ENCODE data around the gene MPP7.

The MPP7 gene

GRCh38 chr10:28269842-28270456 lies 32.9 kb downstream of the MPP7 start:
- no peak for DNase-seq (ENCODE audit: low read depth in 2 of 2)

- no peak for DNase-seq (ENCODE audit: low read depth in 2 of 2)
Observed at GRCh38 chr10:28266449-28267224, 36.2 kb downstream of the MPP7 start.

DNA sequence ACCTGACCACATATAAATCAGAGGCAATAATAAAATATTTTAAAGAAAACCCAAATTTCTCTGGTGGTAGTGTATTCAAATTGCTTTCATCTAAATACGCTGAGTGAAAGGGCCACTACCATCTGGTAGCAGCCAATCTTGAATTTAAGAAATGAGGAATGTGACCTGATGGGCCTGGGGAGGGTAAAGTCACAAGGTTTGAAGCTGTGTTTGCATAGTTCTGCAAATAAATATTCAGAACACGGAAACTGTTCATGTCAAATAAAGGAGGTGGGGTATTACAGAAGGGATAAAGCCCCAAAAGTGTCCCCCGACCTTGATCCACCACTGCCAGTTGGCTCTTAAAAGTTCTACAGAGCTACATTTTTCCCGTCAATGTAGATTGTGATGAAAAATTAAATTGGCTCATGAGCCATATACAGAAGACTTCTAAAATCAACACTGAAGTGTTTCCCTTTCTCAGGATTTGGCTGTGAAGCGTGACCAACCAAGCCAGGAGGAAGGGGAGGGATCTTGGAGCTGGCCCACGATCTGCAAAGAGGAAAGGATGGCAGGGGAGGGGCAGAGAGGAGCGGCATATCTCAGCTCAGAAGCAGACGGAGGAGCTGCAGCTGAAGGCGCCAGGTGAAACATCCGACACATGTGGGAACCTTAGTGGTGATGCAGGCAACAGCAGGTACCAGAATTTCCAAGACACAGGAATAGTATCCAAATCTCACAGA lies 39.6 kb downstream of the MPP7 start:
- DNase-seq (ENCODE audit: low read depth in 2 of 2) = no peak

DNA sequence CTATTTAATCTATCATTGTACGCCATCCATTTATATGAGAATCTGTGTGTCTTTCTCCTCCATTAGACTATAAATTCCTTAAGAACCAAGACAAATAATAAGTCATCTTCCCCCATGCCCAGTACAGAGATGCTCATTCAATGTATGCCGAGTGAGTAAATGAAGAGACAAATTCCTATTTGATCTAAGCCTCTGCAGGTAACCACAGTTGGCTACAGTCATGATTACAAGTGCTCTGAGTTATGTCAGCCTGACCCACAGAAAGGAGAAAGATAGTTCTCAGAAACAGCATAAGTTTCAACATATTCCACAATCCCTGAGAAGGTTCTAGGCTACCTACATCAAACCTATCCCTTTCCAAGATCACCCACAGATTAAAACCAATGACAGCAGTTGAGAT lies 46.1 kb downstream of the MPP7 start:
- no peak for DNase-seq (ENCODE audit: low read depth in 2 of 2)

DNA sequence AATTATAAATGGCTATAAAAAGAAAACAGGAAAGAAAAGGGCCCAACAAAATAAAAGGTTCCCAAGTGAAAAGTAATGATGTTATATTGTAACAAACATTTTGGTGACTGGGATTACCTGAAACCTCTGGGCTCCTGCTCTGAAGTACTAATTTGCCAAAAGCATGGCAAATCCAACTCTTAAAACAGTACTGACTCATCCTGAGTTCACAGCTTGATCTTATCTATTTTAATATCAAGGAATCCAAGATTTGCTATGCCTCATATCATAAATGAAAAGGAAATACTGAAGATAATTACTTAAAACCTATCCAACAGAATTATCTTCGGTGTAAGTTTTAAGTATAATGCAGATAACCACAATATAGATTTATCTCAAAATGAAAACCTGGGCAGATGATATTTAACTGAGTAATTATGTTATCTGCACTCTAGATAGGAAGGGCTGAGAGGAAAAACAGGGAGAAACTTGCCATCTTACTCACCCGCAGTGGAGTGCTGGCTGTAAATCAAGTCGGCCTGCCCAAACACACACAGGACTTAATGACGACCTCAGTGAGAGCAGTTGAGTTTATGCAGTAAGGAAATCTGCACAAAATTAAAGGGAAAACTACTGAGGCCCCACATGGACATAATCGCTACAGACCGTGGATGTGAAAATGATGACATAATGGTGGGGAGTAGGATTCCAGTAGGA lies 48.4 kb downstream of the MPP7 start:
- no peak for DNase-seq (ENCODE audit: low read depth in 2 of 2)

DNA sequence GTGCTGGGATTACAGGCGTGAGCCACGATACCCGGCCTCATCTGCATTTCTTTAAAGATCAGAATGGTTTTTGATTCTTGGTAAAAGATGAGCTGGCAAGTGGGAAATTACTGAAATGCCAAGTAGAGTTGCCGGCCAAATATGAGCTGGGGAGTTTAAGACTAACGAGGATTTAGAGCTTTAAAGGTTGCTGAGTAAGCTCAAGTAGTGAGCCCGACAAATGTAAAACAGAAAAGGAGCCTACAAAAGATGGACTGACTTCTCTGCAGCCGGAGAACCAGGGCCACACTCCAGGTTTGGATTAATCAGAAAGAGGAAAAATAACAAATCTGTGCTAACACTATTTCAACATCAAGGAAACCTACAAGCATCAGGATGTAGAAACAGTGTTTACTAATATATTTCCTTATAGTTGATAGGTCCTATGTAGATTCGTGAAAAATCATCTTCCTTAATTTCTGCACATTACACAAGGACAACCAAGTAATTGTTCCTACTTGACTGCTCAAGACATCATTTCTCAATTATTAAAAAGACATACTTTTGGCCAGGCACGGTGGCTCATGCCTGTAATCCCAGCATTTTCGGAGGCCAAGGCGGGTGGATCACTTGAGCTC lies 49.6 kb downstream of the MPP7 start:
- DNase-seq (ENCODE audit: low read depth in 2 of 2) = no peak
